Lower leg skin (tissue), 4 donors: ENCODE data around the gene HAGH. TPM values are rescaled to one million over a fixed set of nuclear protein-coding genes. Genes with fewer than 3 reads are reported as not detected.

ENCODE experiments used
- DNase-seq, 2 donors: peaks; one replicate each; pipeline ENCODE4 v3.0.0-alpha.2; 2019; ENCODE audit warnings: low spot score in 2 of 2
- H3K4me3 ChIP-seq: fragments of 200-600 bp; sonication (generic); 2 replicates; pipeline ENCODE4 v1.5.1; 2017; ENCODE audit warnings: mild to moderate bottlenecking, low read depth; ENCODE audit not compliant: poor library complexity, severe bottlenecking
- POLR2A ChIP-seq, 2 donors: fragments of 450-650 bp; IDR thresholded peaks; one replicate each; pipeline ENCODE4 v1.6.1; 2016 to 2017; ENCODE audit warnings: antibody characterized with exemption in 2 of 2, mild to moderate bottlenecking in 1 of 2, moderate library complexity in 1 of 2
- WGBS, 2 donors: methylation state at CpG; one replicate each; pipeline ENCODE4 v1.1.5; 2018; 5-methylcytosine and 5-hydroxymethylcytosine counted together
- intact Hi-C: fragments of 100-400 bp; cut with DNase I; formaldehyde crosslinking; loops from one replicate; pipeline ENCODE4 v1.15.0; 2023; ENCODE audit warnings: low total_unique reads
- total RNA-seq, 4 donors: library from RNA; depleted of rRNA; stranded (reverse); fragments of >200 nt; gene quantifications; one replicate each; pipeline ENCODE4 v1.1.0, GENCODE V29; 2016
- TF ChIP-seq, protein P1 (sequence below), 3 donors: fragments of 450-650 bp; IDR thresholded peaks; one replicate each; pipeline ENCODE4 v1.5.1; 2016; ENCODE audit warnings: antibody characterized with exemption in 3 of 3, mild to moderate bottlenecking in 3 of 3, moderate library complexity in 2 of 3

HAGH gene
- total RNA-seq, 4 donors from 2014 or later, result 57.8 to 104 (median 89.0) TPM

DNA sequence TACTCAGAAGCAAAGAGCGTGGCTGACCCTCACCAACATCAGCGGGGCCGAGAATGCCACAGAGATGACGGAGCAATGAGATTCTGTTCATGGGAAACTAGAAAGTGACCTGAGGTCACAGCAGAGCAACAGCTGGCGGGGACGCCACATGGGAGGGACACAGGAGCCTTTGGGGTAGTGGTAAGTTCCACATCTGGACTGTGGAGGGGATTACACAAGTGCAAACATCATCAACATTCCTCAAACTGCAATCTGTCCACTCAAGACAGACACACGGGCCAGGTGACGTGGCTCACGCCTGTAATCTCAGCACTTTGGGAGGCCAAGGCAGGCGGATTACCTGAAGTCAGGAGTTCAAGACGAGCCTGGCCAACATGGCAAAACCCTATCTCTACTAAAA lies 11.2 kb downstream of the HAGH start:
- no peak for DNase-seq
- no peak for TF ChIP-seq POLR2A (IDR thresholded peaks at IDR 0.05)
- TF ChIP-seq, protein P1, sequence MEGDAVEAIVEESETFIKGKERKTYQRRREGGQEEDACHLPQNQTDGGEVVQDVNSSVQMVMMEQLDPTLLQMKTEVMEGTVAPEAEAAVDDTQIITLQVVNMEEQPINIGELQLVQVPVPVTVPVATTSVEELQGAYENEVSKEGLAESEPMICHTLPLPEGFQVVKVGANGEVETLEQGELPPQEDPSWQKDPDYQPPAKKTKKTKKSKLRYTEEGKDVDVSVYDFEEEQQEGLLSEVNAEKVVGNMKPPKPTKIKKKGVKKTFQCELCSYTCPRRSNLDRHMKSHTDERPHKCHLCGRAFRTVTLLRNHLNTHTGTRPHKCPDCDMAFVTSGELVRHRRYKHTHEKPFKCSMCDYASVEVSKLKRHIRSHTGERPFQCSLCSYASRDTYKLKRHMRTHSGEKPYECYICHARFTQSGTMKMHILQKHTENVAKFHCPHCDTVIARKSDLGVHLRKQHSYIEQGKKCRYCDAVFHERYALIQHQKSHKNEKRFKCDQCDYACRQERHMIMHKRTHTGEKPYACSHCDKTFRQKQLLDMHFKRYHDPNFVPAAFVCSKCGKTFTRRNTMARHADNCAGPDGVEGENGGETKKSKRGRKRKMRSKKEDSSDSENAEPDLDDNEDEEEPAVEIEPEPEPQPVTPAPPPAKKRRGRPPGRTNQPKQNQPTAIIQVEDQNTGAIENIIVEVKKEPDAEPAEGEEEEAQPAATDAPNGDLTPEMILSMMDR (IDR thresholded peaks at IDR 0.05), result no peak
- intact Hi-C loops, result no loop called here
- WGBS, 2 donors, result 92 to 93% methylated on average over 11 of the region's 11 CpGs
- no peak overlapping the region for H3K4me3 ChIP-seq

DNA sequence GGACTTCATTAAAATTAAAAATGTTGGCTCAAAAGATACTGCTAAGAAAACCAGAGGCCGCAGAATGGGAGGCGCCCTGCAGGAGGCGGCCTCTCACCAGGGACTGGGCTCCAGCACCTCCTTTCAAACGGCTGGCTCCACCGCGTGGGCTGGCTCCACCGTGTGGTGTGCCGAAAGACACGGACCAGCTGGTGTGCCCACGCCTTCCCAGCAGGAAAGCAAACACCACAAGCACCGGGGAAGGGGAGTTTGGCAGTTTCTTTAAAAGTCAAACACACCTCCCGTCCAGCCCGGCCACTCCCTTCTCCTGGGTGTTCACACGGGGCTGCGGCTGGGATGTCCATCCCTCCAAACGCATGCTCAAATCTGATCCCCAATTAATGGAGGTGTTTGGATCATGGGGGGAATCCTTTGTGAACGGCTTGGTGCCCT lies 13.9 kb downstream of the HAGH start:
- TF ChIP-seq, protein P1 (IDR thresholded peaks at IDR 0.05), result no peak
- TF ChIP-seq POLR2A (IDR thresholded peaks at IDR 0.05), result no peak
- intact Hi-C loops, result no loop called here
- no peak for DNase-seq
- no peak overlapping the region for H3K4me3 ChIP-seq
- WGBS, 2 donors, result 16 to 24% methylated on average over 17 of the region's 17 CpGs

DNA sequence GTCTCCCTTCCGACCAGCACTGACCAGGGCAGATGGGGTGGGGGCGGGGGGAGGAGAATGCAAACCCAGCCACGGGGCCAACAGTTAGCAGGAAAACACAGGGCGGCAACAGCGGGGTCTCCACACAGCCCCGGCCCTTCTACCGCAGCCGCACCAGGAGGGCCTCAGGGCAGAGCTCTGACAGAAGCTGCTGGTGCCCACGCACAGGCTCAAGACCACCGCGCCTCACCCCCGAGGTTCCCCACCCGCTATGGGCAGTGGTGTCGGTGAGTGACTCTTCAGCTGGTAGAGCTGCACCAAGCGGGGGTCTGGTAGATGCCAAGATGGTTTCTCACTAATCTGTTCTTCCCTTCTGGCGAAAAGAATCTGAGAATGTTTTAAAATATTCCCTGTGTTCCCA lies 16.1 kb downstream of the HAGH start:
- WGBS, 2 donors, result 96% methylated on average over 12 to 16 of the region's 16 CpGs
- H3K4me3 ChIP-seq, result no peak overlapping the region
- no peak for TF ChIP-seq POLR2A (IDR thresholded peaks at IDR 0.05)
- TF ChIP-seq, protein P1 (IDR thresholded peaks at IDR 0.05), result no peak
- no peak for DNase-seq
- intact Hi-C loops, result no loop called here

DNA sequence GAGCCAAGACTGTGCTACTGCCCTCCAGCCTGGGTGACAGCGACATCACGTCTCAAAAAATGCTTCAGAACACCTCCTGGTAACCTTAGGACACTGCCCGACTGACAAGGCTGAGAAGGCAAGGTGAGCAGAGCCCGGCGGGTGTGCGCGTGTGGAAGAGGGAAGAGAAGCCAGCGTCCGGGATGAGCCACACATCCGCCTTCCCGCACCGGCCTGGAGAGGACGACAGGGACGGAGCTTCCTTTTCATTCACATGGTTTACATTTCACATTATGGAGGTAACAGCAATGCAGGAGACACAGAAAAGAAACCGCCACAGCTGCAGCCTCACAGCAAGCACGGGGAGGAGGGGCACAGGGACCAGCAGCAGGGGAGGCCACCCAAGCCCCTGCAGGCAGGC lies 16.5 kb downstream of the HAGH start:
- 94 to 96% methylated on average over 16 of the region's 16 CpGs for WGBS, 2 donors
- TF ChIP-seq, protein P1 (IDR thresholded peaks at IDR 0.05), result no peak
- no peak for TF ChIP-seq POLR2A (IDR thresholded peaks at IDR 0.05)
- no peak for DNase-seq
- intact Hi-C loops, result no loop called here
- no peak overlapping the region for H3K4me3 ChIP-seq

DNA sequence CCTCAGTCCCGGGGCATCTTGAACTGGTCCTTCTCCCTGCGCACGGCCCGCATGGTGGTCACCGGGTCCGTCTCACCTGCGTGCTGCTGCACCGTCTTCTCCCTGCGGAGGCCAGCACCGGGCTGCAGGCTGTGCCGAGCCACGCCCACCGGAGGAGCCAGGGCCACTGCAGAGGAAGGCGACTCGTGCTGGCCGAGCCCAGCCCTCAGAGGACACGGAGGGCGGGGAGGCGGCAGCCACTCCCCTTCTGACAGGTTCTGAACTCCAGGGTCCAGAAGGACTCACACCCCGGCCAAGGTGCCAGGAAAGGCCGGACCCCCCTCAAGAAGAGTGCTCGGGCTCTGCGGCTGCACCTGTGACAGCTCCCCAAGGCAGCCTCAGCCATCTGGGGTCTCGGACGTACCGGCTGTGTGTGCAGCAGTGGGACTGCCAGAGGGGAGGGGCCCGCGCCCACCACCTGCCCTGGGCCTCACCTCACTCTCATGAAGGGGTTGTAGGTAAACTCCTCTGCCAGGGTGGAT lies 17.3 kb downstream of the HAGH start:
- TF ChIP-seq POLR2A (IDR thresholded peaks at IDR 0.05), result no peak
- TF ChIP-seq, protein P1 (IDR thresholded peaks at IDR 0.05), result no peak
- DNase-seq, result no peak
- intact Hi-C loops, result no loop called here
- H3K4me3 ChIP-seq, result no peak overlapping the region
- WGBS, 2 donors, result 76 to 81% methylated on average over 19 to 21 of the region's 28 CpGs

DNA sequence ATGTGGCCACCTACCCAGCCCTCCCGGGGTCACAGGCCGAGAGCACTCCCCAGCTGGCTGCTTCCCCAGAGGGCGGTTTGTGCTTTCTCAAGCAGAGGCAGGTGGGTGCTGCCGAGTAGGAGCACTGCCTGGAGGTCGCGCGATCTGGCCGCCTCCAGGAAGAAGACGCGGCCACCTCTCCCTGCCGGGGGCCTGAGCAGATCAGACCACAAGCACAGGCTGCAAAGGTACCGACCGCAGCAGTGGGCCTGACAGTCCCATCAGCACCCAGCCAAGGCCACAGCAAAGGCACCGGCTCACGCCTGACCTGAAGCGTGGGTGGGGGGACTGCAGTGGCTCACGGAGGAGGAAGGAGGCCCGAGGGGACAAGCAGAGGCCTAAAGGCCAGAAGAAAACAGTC lies 17.9 kb downstream of the HAGH start:
- H3K4me3 ChIP-seq, result no peak overlapping the region
- 81% methylated on average over 18 of the region's 18 CpGs for WGBS, 2 donors
- intact Hi-C loops, result no loop called here
- DNase-seq, result no peak
- TF ChIP-seq POLR2A (IDR thresholded peaks at IDR 0.05), result no peak
- TF ChIP-seq, protein P1 (IDR thresholded peaks at IDR 0.05), result no peak
